NOMO-1 treated with DMSO at 0.1 percent for 48 hours (cell line): ENCODE data around the gene SETD4.
A peak's percentile ranks its signal among the peaks of the same experiment; 100 is the strongest.

Experiments used
- DNase-seq: peaks from one replicate; lab custom pipeline; 2025; ENCODE audit not compliant: unreplicated experiment; lab: John Stamatoyannopoulos, UW

SETD4 gene

GRCh38 chr21:36048357-36048756, 12.0 kb downstream of the SETD4 start:
- no peak for DNase-seq

- DNase-seq = no peak
These were observed 13.2 kb downstream of the SETD4 start for GRCh38 chr21:36047139-36047538.

- no peak for DNase-seq
These were observed 14.3 kb downstream of the SETD4 start for GRCh38 chr21:36045993-36046392.

GRCh38 chr21:36044056-36044455, 16.3 kb downstream of the SETD4 start:
- no peak for DNase-seq

- DNase-seq = no peak
These were observed 18.4 kb downstream of the SETD4 start for GRCh38 chr21:36041910-36042309.

GRCh38 chr21:36040389-36040788, 19.9 kb downstream of the SETD4 start:
- no peak for DNase-seq

GRCh38 chr21:36039861-36040260, 20.5 kb downstream of the SETD4 start:
- no peak for DNase-seq

GRCh38 chr21:36038701-36039497, 21.4 kb downstream of the SETD4 start:
- no peak for DNase-seq

GRCh38 chr21:36035381-36035791, 24.9 kb downstream of the SETD4 start:
- no peak for DNase-seq

GRCh38 chr21:36034211-36034913, 26.0 kb downstream of the SETD4 start:
- no peak for DNase-seq

- DNase-seq = no peak
These were observed 27.5 kb downstream of the SETD4 start for GRCh38 chr21:36032647-36033406.

- DNase-seq = no peak
These were observed 29.6 kb downstream of the SETD4 start for GRCh38 chr21:36030581-36031189.

GRCh38 chr21:36029309-36029708, 31.0 kb downstream of the SETD4 start:
- no peak for DNase-seq

- DNase-seq = peak; percentile 54
These were observed 31.9 kb downstream of the SETD4 start for GRCh38 chr21:36028127-36029069.

GRCh38 chr21:36027347-36027746, 33.0 kb downstream of the SETD4 start:
- no peak for DNase-seq

GRCh38 chr21:36024782-36025181, 35.5 kb downstream of the SETD4 start:
- DNase-seq = no peak

GRCh38 chr21:36023092-36023480, 37.2 kb downstream of the SETD4 start:
- DNase-seq = no peak

GRCh38 chr21:36022427-36023091, 37.8 kb downstream of the SETD4 start:
- DNase-seq = no peak

- DNase-seq = peak; percentile 38
These were observed 39.0 kb downstream of the SETD4 start for GRCh38 chr21:36021251-36021837.
